Ovary (tissue), 9 donors: Measurements from ENCODE around the gene CFAP299. TPM values are rescaled to one million over a fixed set of nuclear protein-coding genes. Genes with fewer than 3 reads are reported as not detected.

Experiments used
- DNase-seq, 5 donors: peaks; one replicate each; pipeline ENCODE4 v3.0.0-alpha.2; 2019 to 2020
- H3K27ac ChIP-seq, 2 donors: fragments of 200-600 bp; one replicate each; pipeline versions ENCODE4 v1.5.1 to v1.8.0; 2019 to 2022
- H3K27me3 ChIP-seq: fragments of 200-600 bp; one replicate; pipeline ENCODE4 v1.8.0; 2022
- H3K36me3 ChIP-seq: fragments of 200-600 bp; sonication (generic); one replicate; pipeline ENCODE4 v1.5.1; 2019
- H3K4me1 ChIP-seq: one replicate; pipeline ENCODE4 v1.8.1; 2013; ENCODE audit warnings: mild to moderate bottlenecking, moderate library complexity; ENCODE audit not compliant: insufficient read depth
- H3K4me3 ChIP-seq: fragments of 200-600 bp; sonication (generic); one replicate; pipeline ENCODE4 v1.5.1; 2017
- H3K9me3 ChIP-seq, 2 donors: fragments of 200-600 bp in 1 of 2; sonication (generic) in 1 of 2; one replicate each; pipeline versions ENCODE4 v1.5.1 to v1.8.1; 2013 to 2019; ENCODE audit warnings: mild to moderate bottlenecking in 1 of 2, moderate library complexity in 1 of 2
- EP300 ChIP-seq: sonication (generic); formaldehyde crosslinking; IDR thresholded peaks from one replicate; pipeline ENCODE4 v1.6.1; 2017; ENCODE audit warnings: antibody characterized with exemption
- POLR2A ChIP-seq: fragments of 450-650 bp; IDR thresholded peaks from one replicate; pipeline ENCODE4 v1.6.1; 2017; ENCODE audit warnings: antibody characterized with exemption, mild to moderate bottlenecking, moderate library complexity
- WGBS, 3 donors: extraction: QIAGEN DNeasy Blood & Tissue Kit in 1 of 3; methylation state at CpG; one replicate each; pipeline versions ENCODE4 v1.1.5 to v1.1.7; 2013 to 2017; 5-methylcytosine and 5-hydroxymethylcytosine counted together
- intact Hi-C, 4 donors: fragments of 100-400 bp; cut with DNase I; formaldehyde crosslinking; loops; one replicate each; pipeline versions ENCODE4 v1.11.0 to v1.15.1; 2022 to 2023
- polyA plus RNA-seq, 2 donors: library from polyadenylated mRNA; stranded (reverse); fragments of 200-250 nt in 1 of 2; fragments of 350-450 nt in 1 of 2; fragmentation: Illumina TruSeq in 1 of 2; extraction: RNeasy Lipid Tissue Mini Kit (QIAGEN cat#74804) in 1 of 2; gene quantifications; one replicate each; pipeline ENCODE4 v1.2.3, GENCODE V29; 2013 to 2014
- total RNA-seq, 7 donors: library from RNA; depleted of rRNA in 2 of 7; stranded (reverse); fragments of >200 nt in 2 of 7; fragmentation: NEBNext Ultra II Directional in 3 of 7; extraction: Animal tissue kit (Norgen Biotek cat#: 25700) in 3 of 7; gene quantifications; one replicate each; pipeline versions ENCODE4 v1.1.0 to v1.2.4, GENCODE V29; 2016 to 2023
- TF ChIP-seq, protein P1 (sequence below), 3 donors: fragments of 450-650 bp in 2 of 3; fragments of 200-600 bp in 1 of 3; IDR thresholded peaks; one replicate each; pipeline versions ENCODE4 v1.5.1 to v1.8.0; 2016 to 2022; ENCODE audit warnings: antibody characterized with exemption in 3 of 3, mild to moderate bottlenecking in 1 of 3
- donor health status: DM: no; HTN: no; CAD: no; lungs with moderate emphysema.
- donor health status: DM: no; HTN: no; CAD: no.
- donor health status: Bipolar disorder and iron deficiency.
- donor health status: DM: yes; HTN: yes; CAD: no.
- donor health status: DM: no; HTN: no; CAD: no.
- donor health status: DM: yes; HTN: yes; CAD: no.

Gene CFAP299
- total and polyA plus RNA-seq, 9 donors, result 0.32 to 17.0 (median 0.97) TPM; not detected in 2

DNA sequence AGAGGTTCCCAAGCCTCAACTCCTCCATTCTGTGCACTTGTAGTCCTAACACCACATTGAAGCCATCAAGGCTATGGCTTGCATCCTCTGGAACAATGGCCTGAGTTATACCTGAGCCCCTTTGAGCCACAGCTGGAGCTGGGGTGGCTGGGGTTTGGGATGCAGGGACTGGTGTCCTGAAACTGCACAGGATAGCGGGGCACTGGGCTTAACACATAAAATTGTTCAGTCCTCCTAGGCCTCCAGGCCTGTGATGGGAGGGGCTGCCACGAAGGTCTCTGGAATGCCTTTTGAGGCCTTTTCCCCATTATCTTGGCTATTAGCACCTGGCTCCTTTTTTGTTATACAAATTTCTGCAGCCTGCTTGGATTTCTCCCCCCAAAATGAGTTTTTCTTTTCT, 35.5 kb downstream of the CFAP299 start:
- intact Hi-C loops, result no loop called here

DNA sequence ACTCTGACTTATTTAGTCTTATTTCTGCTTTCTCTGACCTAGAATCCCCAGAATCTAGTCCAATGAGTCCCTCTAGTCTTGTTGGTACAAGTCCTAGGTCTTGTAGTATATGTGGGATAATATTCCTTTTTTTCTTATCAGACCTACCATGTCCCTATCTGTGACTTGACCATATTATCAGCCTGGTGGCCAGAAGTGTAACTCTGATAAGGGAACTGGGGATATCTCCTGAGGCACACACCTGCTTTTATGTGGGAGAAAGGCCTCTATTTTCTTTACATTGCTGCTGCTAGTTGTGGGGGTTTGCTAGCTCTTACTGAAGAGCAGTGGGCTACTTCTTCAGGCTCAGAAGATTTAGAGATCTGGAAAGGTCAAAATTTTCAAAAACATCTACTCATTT, 38.6 kb downstream of the CFAP299 start:
- intact Hi-C loops, result no loop called here
- Histone ChIP-seq H3K27ac (no peak overlapping the region), H3K4me3 (no peak overlapping the region), H3K36me3 (no peaks in the 10 kb centered on the region), H3K4me1 (no peaks in the 10 kb centered on the region), H3K27me3 (no peaks in the 10 kb centered on the region), H3K9me3 (no peaks in the 10 kb centered on the region)
- no peak for TF ChIP-seq POLR2A
- TF ChIP-seq EP300, result no peak
- TF ChIP-seq, protein P1, sequence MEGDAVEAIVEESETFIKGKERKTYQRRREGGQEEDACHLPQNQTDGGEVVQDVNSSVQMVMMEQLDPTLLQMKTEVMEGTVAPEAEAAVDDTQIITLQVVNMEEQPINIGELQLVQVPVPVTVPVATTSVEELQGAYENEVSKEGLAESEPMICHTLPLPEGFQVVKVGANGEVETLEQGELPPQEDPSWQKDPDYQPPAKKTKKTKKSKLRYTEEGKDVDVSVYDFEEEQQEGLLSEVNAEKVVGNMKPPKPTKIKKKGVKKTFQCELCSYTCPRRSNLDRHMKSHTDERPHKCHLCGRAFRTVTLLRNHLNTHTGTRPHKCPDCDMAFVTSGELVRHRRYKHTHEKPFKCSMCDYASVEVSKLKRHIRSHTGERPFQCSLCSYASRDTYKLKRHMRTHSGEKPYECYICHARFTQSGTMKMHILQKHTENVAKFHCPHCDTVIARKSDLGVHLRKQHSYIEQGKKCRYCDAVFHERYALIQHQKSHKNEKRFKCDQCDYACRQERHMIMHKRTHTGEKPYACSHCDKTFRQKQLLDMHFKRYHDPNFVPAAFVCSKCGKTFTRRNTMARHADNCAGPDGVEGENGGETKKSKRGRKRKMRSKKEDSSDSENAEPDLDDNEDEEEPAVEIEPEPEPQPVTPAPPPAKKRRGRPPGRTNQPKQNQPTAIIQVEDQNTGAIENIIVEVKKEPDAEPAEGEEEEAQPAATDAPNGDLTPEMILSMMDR (IDR thresholded peaks at IDR 0.05), result no peak
- DNase-seq, result no peak

More for the DNA sequence above, 35.5 kb downstream of the CFAP299 start:
- no peak overlapping the region for H3K27ac ChIP-seq
- H3K36me3 ChIP-seq, result no peaks in the 10 kb centered on the region
- 88 to 94% (median 92%) methylated on average over 2 of the region's 2 CpGs for WGBS, 3 donors
- no peaks in the 10 kb centered on the region for H3K27me3 ChIP-seq
- no peak for TF ChIP-seq POLR2A
- no peak for TF ChIP-seq EP300
- TF ChIP-seq, protein P1 (IDR thresholded peaks at IDR 0.05), result no peak
- DNase-seq, result no peak
- no peak overlapping the region for H3K4me3 ChIP-seq
- H3K9me3 ChIP-seq, result no peaks in the 10 kb centered on the region
- H3K4me1 ChIP-seq, result no peaks in the 10 kb centered on the region

DNA sequence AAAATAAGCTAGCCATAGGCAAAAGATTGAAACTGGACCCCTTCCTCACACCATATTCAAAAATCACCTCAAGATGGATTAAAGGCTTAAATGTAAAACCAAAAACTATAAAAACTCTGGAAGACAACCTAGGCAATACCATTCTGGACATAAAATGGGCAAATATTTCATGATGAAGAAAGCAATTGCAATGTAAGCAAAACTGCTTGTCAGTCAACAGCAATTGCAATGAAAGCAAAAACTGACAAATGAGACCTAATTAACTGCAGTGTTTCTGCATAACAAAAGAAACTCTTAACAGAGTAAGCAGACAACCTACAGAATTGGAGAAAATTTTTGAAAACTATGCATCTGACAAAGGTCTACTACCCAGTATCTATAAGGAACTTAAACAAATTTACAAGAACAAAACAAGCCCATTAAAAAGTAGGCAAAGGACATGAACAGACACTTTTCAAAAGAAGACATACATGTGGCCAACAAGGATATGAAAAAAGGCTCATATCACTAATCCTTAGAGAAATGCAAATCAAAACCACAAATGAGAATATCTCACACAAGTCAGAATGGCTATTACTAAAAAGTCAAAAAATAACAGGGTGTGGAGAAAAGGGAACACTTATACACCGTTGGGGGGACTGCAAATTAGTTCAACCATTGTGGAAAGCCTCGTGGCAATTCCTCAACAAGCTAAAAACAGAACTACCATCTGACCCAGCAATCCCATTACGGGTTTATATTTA, 46.7 kb downstream of the CFAP299 start:
- H3K36me3 ChIP-seq, result no peaks in the 10 kb centered on the region
- intact Hi-C loops, result no loop called here
- WGBS, 3 donors, result 77 to 80% (median 79%) methylated on average over 3 of the region's 3 CpGs
- no peaks in the 10 kb centered on the region for H3K9me3 ChIP-seq
- H3K27me3 ChIP-seq, result no peaks in the 10 kb centered on the region
- no peaks in the 10 kb centered on the region for H3K4me1 ChIP-seq
- TF ChIP-seq, protein P1 (IDR thresholded peaks at IDR 0.05), result no peak
- TF ChIP-seq POLR2A (no peak), EP300 (no peak)
- no peak for DNase-seq
- no peak overlapping the region for H3K4me3 ChIP-seq
- H3K27ac ChIP-seq, result no peak overlapping the region

DNA sequence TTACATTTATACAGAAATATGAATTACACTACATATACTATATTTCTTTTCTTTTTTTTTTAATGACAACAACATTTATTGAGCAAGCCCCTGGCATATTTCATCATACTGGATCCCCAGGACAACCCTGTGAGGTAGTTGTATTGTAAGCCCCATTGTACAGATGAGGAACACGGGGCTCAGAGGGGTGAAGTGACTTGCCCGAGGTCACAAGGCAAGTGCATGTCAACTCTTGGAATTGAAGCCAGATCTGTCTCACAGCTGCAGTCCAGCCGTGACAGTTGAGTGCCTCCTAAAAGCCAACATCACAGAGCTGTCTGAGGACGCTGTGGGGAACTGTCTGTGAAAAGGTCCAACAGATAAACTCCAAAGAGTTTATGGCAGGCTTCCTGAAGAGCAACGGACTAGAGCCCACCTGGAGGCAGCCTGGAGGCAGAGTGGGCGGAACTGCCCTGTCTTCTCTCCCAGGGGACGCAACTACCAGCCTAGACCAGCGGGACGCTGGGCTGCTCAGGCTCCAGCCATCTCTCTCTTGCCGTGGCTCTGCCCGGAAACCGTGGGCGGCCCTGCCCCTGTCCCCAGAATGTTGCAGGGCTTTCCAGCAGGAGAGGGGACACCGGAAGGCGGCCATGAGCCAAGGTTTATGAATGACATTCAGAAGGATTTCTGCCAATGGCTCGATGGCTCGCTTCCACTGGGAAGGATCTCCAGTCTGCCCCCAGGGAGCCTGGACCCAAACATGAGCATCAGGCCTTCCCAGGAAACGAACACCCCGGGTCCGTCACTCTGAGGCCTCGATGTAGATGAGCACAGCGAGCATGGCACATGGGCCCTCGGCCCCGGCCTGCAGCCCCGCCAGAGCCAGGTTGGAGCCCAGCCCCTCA, 50.1 kb downstream of the CFAP299 start:
- no peaks in the 10 kb centered on the region for H3K4me1 ChIP-seq
- H3K27me3 ChIP-seq, result no peaks in the 10 kb centered on the region
- no peak overlapping the region for H3K4me3 ChIP-seq
- no peak for DNase-seq
- 94 to 96% (median 95%) methylated on average over 24 to 25 of the region's 25 CpGs for WGBS, 3 donors
- no peaks in the 10 kb centered on the region for H3K9me3 ChIP-seq
- no peaks in the 10 kb centered on the region for H3K36me3 ChIP-seq
- TF ChIP-seq, protein P1 (IDR thresholded peaks at IDR 0.05), result no peak
- TF ChIP-seq EP300 (no peak), POLR2A (no peak)
- no peak overlapping the region for H3K27ac ChIP-seq
- intact Hi-C loops, result no loop called here
